H7 (cell line): ENCODE measurements around the gene PCDHGA4. TPM values are rescaled to one million over a fixed set of nuclear protein-coding genes. Genes with fewer than 3 reads are reported as not detected.
"Not testable (repeated sequence)": the region's sequence is repeated elsewhere in the genome, so short reads cannot be mapped to it uniquely, and the experiment has no call there.

Experiments used
- DNase-seq: peaks from one replicate; pipeline ENCODE4 v3.0.0; 2012
- H3K27me3 ChIP-seq: 2 replicates; pipeline ENCODE4 v1.6.0; 2011; ENCODE audit warnings: mild to moderate bottlenecking, low read length; ENCODE audit not compliant: control insufficient read depth, insufficient read depth
- H3K36me3 ChIP-seq: replicated peaks from 2 replicates; pipeline ENCODE4 v1.5.1; 2011; ENCODE audit warnings: low read length; ENCODE audit not compliant: control insufficient read depth, insufficient read depth
- H3K4me3 ChIP-seq: 2 replicates; pipeline ENCODE4 v1.5.1; 2011; ENCODE audit warnings: low read depth, mild to moderate bottlenecking, control low read depth, low read length, moderate library complexity; ENCODE audit not compliant: insufficient read depth
- total RNA-seq: library from RNA; depleted of rRNA; stranded (reverse); fragments of >200 nt; shearing (Covaris generic); gene quantifications from 2 replicates; pipeline ENCODE4 v1.2.3, GENCODE V29; 2014

Gene PCDHGA4
- total RNA-seq, 1 experiment from 2014 or later = 0.03 TPM

DNA sequence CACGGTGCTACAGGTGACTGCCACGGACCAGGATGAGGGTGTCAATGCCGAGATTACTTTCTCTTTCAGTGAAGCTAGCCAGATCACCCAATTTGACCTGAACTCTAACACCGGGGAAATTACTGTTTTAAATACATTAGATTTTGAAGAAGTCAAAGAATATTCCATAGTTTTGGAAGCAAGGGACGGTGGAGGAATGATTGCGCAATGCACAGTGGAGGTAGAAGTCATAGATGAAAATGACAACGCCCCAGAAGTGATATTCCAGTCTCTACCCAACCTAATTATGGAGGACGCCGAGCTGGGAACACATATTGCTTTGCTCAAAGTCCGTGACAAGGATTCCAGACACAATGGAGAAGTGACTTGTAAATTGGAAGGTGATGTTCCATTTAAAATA, 33.8 kb downstream of the PCDHGA4 start:
- Histone ChIP-seq H3K4me3 (no peak overlapping the region), H3K27me3 (no peaks in the 10 kb centered on the region), H3K36me3 (no peaks in the 10 kb centered on the region)
- DNase-seq = no peak

DNA sequence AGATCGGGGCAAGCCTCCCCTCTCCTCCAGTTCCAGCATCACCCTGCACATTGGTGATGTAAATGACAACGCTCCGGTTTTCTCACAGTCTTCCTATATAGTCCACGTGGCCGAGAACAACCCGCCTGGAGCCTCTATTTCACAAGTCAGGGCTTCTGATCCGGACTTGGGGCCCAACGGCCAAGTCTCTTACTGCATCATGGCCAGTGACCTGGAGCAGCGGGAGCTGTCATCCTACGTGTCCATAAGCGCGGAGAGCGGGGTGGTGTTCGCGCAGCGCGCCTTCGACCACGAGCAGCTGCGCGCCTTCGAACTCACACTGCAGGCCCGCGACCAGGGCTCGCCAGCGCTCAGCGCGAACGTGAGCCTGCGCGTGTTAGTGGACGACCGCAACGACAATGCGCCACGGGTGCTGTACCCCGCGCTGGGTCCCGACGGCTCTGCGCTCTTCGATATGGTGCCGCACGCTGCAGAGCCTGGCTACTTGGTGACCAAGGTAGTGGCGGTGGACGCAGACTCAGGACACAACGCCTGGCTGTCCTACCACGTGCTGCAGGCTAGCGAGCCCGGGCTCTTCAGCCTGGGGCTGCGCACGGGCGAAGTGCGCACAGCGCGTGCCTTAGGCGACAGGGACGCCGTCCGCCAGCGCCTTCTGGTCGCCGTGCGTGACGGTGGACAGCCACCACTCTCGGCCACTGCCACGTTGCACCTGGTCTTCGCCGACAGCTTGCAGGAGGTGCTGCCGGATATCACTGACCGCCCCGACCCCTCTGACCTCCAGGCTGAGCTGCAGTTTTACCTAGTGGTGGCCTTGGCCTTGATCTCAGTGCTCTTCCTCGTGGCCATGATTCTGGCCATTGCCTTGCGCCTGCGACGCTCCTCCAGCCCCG, 34.6 kb downstream of the PCDHGA4 start:
- no peaks in the 10 kb centered on the region for H3K36me3 ChIP-seq
- no peaks in the 10 kb centered on the region for H3K27me3 ChIP-seq
- no peak for DNase-seq
- H3K4me3 ChIP-seq = no peak overlapping the region

DNA sequence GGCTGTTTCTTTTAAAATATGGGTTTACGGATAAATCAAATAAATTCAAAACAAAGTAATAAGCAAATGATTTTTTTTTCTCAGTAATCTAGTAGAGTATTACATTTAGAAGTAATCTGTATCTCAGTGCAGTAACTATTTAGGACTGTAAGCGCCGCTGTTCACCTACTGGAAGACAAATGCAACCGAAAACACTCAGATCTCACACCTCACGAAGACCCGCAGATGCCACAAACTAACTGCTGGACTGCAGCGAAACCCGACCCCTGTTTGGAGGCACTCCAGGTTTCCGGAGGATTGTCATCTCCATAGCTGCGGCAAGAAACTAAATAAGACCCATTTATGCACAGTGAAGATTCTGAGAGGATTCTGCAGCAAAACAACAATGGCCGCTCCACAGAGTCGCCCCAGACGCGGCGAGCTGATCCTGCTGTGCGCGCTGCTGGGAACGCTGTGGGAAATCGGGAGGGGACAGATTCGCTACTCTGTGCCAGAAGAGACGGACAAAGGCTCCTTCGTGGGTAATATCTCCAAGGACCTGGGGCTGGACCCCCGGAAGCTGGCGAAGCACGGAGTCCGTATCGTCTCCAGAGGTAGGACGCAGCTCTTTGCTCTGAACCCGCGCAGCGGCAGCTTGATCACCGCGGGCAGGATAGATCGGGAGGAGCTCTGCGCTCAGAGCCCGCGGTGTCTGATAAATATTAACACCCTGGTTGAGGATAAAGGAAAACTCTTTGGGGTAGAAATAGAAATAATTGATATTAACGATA, 37.8 kb downstream of the PCDHGA4 start, which contains the start of gene PCDHGA8:
Gene PCDHGA8 (plus strand): TSS at position 205 of the 770 bp plus-strand sequence. CDS start 181 bp downstream, at position 386.
- Histone ChIP-seq H3K27me3 (no peaks in the 10 kb centered on the region), H3K4me3 (no peak within 1 kb of the TSS), H3K36me3 (no peaks in the 10 kb centered on the region)
- no peak for DNase-seq

DNA sequence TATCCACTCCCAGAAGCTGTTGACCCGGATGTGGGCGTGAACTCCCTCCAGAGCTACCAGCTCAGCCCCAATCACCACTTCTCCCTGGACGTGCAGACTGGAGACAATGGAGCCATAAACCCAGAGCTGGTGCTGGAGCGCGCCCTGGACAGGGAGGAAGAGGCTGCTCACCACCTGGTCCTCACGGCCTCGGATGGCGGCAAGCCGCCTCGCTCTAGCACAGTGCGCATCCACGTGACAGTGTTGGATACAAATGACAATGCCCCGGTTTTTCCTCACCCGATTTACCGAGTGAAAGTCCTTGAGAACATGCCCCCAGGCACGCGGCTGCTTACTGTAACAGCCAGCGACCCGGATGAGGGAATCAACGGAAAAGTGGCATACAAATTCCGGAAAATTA, 38.4 kb downstream of the PCDHGA4 start:
- H3K27me3 ChIP-seq = no peaks in the 10 kb centered on the region
- no peak for DNase-seq
- no peak overlapping the region for H3K4me3 ChIP-seq
- H3K36me3 ChIP-seq = no peaks in the 10 kb centered on the region

DNA sequence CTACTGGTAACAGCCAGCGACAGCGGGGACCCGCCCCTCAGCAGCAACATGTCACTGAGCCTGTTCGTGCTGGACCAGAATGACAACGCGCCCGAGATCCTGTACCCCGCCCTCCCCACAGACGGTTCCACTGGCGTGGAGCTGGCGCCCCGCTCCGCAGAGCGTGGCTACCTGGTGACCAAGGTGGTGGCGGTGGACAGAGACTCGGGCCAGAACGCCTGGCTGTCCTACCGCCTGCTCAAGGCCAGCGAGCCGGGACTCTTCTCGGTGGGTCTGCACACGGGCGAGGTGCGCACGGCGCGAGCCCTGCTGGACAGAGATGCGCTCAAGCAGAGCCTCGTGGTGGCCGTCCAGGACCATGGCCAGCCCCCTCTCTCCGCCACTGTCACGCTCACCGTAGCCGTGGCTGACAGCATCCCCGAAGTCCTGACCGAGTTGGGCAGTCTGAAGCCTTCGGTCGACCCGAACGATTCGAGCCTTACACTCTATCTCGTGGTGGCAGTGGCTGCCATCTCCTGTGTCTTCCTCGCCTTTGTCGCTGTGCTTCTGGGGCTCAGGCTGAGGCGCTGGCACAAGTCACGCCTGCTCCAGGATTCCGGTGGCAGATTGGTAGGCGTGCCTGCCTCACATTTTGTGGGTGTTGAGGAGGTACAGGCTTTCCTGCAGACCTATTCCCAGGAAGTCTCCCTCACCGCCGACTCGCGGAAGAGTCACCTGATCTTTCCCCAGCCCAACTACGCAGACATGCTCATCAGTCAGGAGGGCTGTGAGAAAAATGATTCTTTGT, 39.8 kb downstream of the PCDHGA4 start:
- not testable (repeated sequence) for H3K36me3 ChIP-seq, DNase-seq, H3K4me3 ChIP-seq, H3K27me3 ChIP-seq

DNA sequence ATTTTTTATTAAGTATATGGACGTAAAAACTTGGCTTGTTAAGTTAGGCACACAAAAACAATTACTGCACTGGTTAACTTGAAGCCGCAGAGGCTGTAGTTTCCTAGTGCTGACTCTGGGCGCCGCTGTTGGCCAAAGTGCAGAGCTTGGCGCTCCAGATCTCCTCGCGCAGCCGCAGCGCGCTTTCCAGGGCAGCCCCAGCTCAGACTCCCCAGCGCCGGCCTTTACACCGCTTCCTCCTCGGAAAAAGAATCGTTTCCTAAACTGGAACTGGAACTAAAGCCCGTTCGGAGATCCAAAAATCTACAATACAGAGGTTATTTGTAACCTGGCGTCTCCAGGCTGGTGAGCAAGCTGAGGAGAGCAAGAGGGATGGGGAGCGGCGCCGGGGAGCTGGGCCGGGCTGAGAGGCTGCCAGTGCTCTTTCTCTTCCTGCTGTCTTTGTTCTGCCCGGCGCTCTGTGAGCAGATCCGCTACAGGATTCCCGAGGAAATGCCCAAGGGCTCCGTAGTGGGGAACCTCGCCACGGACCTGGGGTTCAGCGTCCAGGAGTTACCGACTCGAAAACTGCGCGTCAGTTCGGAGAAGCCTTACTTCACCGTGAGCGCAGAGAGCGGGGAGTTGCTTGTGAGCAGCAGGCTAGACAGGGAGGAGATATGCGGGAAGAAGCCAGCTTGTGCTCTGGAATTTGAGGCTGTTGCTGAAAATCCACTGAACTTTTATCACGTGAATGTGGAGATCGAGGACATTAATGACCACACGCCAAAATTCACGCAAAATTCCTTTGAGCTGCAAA, 43.1 kb downstream of the PCDHGA4 start, which contains the start of gene PCDHGB5:
Gene PCDHGB5 (plus strand): TSS at position 192 of the 796 bp plus-strand sequence. CDS start 181 bp downstream, at position 373.
- peak; percentile 41 for DNase-seq
- H3K36me3 ChIP-seq, H3K27me3 ChIP-seq, H3K4me3 ChIP-seq: not testable (repeated sequence)

DNA sequence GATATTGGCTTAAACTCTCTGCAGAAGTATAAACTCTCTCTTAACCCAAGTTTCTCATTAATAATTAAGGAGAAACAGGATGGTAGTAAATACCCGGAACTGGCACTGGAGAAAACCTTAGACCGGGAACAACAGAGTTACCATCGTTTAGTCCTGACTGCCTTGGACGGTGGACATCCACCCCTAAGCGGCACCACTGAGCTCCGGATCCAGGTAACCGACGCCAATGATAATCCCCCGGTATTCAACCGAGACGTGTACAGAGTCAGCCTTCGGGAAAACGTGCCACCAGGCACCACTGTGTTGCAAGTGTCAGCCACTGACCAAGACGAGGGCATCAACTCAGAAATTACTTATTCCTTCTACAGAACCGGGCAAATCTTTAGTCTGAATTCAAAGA, 43.8 kb downstream of the PCDHGA4 start:
- H3K4me3 ChIP-seq = no peak overlapping the region
- H3K36me3 ChIP-seq = no peaks in the 10 kb centered on the region
- DNase-seq = peak; percentile 28
- no peaks in the 10 kb centered on the region for H3K27me3 ChIP-seq

DNA sequence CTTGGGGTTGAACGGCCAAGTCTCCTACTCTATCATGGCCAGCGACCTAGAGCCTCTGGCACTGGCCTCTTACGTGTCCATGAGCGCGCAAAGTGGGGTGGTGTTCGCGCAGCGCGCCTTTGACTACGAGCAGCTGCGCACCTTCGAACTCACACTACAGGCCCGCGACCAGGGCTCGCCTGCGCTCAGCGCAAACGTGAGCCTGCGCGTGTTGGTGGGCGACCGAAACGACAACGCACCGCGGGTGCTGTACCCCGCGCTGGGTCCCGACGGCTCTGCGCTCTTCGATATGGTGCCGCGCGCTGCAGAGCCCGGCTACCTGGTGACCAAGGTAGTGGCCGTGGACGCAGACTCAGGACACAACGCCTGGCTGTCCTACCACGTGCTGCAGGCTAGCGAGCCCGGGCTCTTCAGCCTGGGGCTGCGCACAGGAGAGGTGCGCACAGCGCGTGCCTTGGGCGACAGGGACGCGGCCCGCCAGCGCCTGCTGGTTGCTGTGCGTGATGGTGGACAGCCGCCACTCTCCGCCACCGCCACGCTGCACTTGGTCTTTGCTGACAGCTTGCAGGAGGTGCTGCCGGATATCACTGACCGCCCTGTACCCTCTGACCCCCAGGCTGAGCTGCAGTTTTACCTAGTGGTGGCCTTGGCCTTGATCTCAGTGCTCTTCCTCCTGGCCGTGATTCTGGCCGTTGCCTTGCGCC, 44.9 kb downstream of the PCDHGA4 start:
- Histone ChIP-seq H3K27me3 (no peaks in the 10 kb centered on the region), H3K4me3 (no peak overlapping the region), H3K36me3 (no peaks in the 10 kb centered on the region)
- DNase-seq = no peak

DNA sequence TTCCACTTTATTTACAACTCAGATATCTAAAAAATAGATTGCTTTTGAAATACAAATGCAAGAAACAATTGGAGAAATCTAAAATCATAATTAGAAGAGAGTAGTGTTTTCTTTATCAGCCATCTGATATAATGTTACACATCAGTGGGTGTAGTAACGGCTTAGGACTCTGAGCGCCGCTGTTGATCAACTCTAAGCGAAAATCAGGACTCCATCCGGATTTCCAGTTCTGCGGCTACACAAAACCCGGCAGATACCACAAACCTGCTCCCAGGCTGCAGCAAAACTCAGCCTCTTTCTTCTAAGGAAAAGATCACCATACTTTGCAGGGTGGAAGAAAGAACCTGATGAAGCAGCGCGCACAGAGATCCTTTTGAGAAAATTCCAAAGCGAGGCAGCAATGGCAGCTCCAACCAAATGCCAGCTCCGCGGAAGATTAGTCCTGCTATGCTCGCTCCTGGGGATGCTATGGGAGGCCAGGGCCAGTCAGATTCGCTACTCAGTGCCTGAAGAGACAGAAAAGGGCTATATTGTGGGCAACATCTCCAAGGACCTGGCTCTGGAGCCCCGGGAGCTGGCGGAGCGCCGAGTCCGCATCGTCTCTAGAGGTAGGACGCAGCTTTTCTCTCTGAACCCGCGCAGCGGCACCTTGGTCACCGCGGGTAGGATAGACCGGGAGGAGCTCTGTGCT, 47.9 kb downstream of the PCDHGA4 start, which contains the start of gene PCDHGA9:
Gene PCDHGA9 (plus strand): TSS at position 226 of the 691 bp plus-strand sequence. CDS start 175 bp downstream, at position 401.
- no peak within 1 kb of the TSS for H3K4me3 ChIP-seq
- DNase-seq = peak; percentile 78
- no peaks in the 10 kb centered on the region for H3K27me3 ChIP-seq
- H3K36me3 ChIP-seq = no peaks in the 10 kb centered on the region

DNA sequence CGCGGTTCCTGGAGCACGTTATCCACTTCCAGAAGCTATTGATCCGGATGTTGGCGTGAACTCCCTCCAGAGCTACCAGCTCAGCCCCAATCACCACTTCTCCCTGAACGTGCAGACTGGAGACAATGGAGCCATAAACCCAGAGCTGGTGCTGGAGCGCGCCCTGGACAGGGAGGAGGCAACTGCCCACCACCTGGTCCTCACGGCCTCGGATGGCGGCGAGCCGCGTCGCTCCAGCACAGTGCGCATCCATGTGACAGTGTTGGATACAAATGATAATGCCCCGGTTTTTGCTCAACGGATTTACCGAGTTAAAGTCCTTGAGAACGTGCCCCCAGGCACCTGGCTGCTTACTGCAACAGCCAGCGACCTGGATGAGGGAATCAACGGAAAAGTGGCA, 48.6 kb downstream of the PCDHGA4 start:
- Histone ChIP-seq H3K27me3 (no peaks in the 10 kb centered on the region; the same call in 1 of the 2 replicates), H3K4me3 (no peak overlapping the region), H3K36me3 (no peaks in the 10 kb centered on the region)
- DNase-seq = no peak
